Measurements from ENCODE around the gene BCL2L15.

DNA sequence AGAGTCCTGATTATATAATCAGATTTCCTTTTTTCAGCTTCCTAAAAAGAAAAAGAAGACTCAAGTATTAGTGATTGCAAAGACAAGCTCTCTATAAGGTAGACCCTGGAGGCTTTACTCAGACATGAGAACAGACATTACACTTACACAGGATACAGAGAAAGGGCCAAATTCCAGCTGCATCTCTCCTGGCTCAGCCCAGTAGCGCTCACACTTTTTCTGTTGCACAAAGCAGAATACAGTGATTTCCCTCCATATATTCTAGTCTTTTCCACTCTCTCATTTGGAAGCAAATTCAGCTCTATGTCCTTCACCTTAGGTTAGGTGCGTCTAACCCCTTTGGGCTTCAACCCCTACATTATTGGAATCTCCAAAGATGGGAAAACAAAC is 31.0 kb downstream of the BCL2L15 start:
- TF ChIP-seq CTCF (IDR thresholded peaks at IDR 0.05; ENCODE audit: extremely low read depth in 1 of 2, insufficient read depth in 1 of 2, low read depth in 1 of 2, low read length in 2 of 2) (no peak), MAX (IDR thresholded peaks at IDR 0.05; ENCODE audit: insufficient read depth, insufficient read length) (no peak), POLR2AphosphoS5 (IDR thresholded peaks at IDR 0.05; ENCODE audit: insufficient read depth, low read depth, low read length) (no peak)

Measured in endothelial cell of umbilical vein (primary cell).